K562 (cell line): ENCODE data around the gene TK1. TPM values are rescaled to one million over a fixed set of nuclear protein-coding genes. Genes with fewer than 3 reads are reported as not detected.

Experiments used
- ATAC-seq: fragments of 200-7000 bp; cut with Tn5 transposase; 3 replicates; pipeline ENCODE4 v1.9.1; 2020; ENCODE audit warnings: moderate library complexity
- BruUV-seq: library from RNA; stranded (reverse); fragments of 400-500 nt; replicated peaks from 2 replicates; lab custom pipeline; 2021; lab: Mats Ljungman, UMichigan
- CTCF ChIA-PET: fragments of 300-600 bp; formaldehyde crosslinking; extraction: SDS; loops from one replicate; lab custom pipeline; 2021; ENCODE audit warnings: low intra/inter-chr PET ratio; lab: Yijun Ruan, JAX
- POLR2A ChIA-PET: fragments of 300-600, 350-650 bp; sonication (Branson Sonifier 250); formaldehyde crosslinking; extraction: SDS; loops from one replicate; lab custom pipeline; 2021; ENCODE audit warnings: antibody characterized with exemption, inconsistent platforms; lab: Yijun Ruan, JAX
- DNase-seq, 4 experiments: peaks; one replicate each; pipeline versions ENCODE4 v3.0.0 to v3.0.0-alpha.2; 2011 to 2018; ENCODE audit warnings: low spot score in 3 of 4, mixed read lengths in 3 of 4; ENCODE audit errors: extremely low read depth in 1 of 4
- FAIRE-seq: peaks from 2 replicates; lab custom pipeline; 2011; peaks lifted over from hg19 to GRCh38; lab: Jason Lieb, UNC
- H2AFZ ChIP-seq: 2 replicates; pipeline ENCODE4 v1.6.0; 2011; ENCODE audit warnings: low read depth, low read length, control low read depth, inconsistent platforms
- H3K27ac ChIP-seq: fragments of 200-600 bp; 3 replicates; pipeline ENCODE4 v1.8.0; 2011; ENCODE audit warnings: low read depth, mild to moderate bottlenecking, control low read depth, inconsistent platforms, low read length, moderate library complexity, mixed read lengths; ENCODE audit errors: extremely low read depth
- H3K27me3 ChIP-seq, 2 experiments: fragments of 300-600 bp in 1 of 2; 2 replicates in 1 of 2; 3 replicates in 1 of 2; pipeline versions ENCODE4 v1.6.0 to v1.8.0; 2011; ENCODE audit warnings: inconsistent platforms in 2 of 2, low read length in 2 of 2, mild to moderate bottlenecking in 1 of 2, mixed read lengths in 1 of 2, moderate library complexity in 1 of 2; ENCODE audit not compliant: control insufficient read depth in 2 of 2, insufficient read depth in 2 of 2
- H3K36me3 ChIP-seq: fragments of 300-600 bp; 3 replicates; pipeline ENCODE4 v1.8.0; 2011; ENCODE audit warnings: mild to moderate bottlenecking, low read length, inconsistent platforms; ENCODE audit not compliant: control insufficient read depth, insufficient read depth
- H3K4me1 ChIP-seq, 2 experiments: fragments of 200-600 bp in 1 of 2; replicated peaks in 1 of 2; 2 replicates in 1 of 2; 3 replicates in 1 of 2; pipeline versions ENCODE4 v1.5.1 to v1.8.0; 2011; ENCODE audit warnings: inconsistent platforms in 2 of 2, low read length in 2 of 2, mild to moderate bottlenecking in 1 of 2, mixed read lengths in 1 of 2, moderate library complexity in 1 of 2; ENCODE audit not compliant: control insufficient read depth in 2 of 2, insufficient read depth in 2 of 2
- H3K4me2 ChIP-seq: 2 replicates; pipeline ENCODE4 v1.6.1; 2011; ENCODE audit warnings: low read length, control low read depth, inconsistent platforms, mixed read lengths; ENCODE audit not compliant: insufficient read depth
- H3K4me3 ChIP-seq: fragments of 200-600 bp; sonication (generic), shearing (Covaris generic); 2 replicates; pipeline ENCODE4 v1.5.1; 2016; ENCODE audit warnings: control low read depth, inconsistent platforms
- H3K79me2 ChIP-seq: fragments of 200-600 bp; 3 replicates; pipeline ENCODE4 v1.8.0; 2011; ENCODE audit warnings: low read length, inconsistent platforms; ENCODE audit not compliant: control insufficient read depth, insufficient read depth
- H3K9ac ChIP-seq, 2 experiments: 2 replicates each; pipeline versions ENCODE4 v1.6.0 to v1.6.1; 2011; ENCODE audit warnings: low read depth in 2 of 2, low read length in 2 of 2, control low read depth in 1 of 2, inconsistent platforms in 1 of 2, mild to moderate bottlenecking in 1 of 2, mixed read lengths in 1 of 2; ENCODE audit not compliant: insufficient read depth in 1 of 2
- H3K9me1 ChIP-seq: one replicate; pipeline ENCODE4 v1.6.0; 2011; ENCODE audit warnings: inconsistent platforms, mild to moderate bottlenecking, low read length, moderate library complexity; ENCODE audit not compliant: control insufficient read depth, insufficient read depth
- H3K9me3 ChIP-seq: replicated peaks from 2 replicates; pipeline ENCODE4 v1.5.1; 2011; ENCODE audit warnings: low read depth, low read length, inconsistent platforms; ENCODE audit not compliant: control insufficient read depth, insufficient read depth
- H4K20me1 ChIP-seq: replicated peaks from 2 replicates; pipeline ENCODE4 v1.6.1; 2011; ENCODE audit warnings: low read length, inconsistent platforms, mixed read lengths; ENCODE audit not compliant: control insufficient read depth, insufficient read depth
- ARID1B ChIP-seq: fragments of 450-650 bp; IDR thresholded peaks from 2 replicates; pipeline ENCODE4 v1.6.1; 2016; ENCODE audit warnings: antibody characterized with exemption, mild to moderate bottlenecking, inconsistent platforms
- CBX1 ChIP-seq: sonication (generic); IDR thresholded peaks from 2 replicates; pipeline ENCODE4 v1.6.1; 2016; ENCODE audit warnings: antibody characterized with exemption, low read depth, mild to moderate bottlenecking
- ETV1 ChIP-seq: fragments of 450-650 bp; conservative IDR thresholded peaks from 2 replicates; pipeline ENCODE4 v1.6.1; 2016; ENCODE audit warnings: missing genetic modification characterization, control low read depth, low read depth, missing compliant biosample characterization
- HDAC2 ChIP-seq: fragments of 450-650 bp; IDR thresholded peaks from 2 replicates; pipeline ENCODE4 v1.6.1; 2016; ENCODE audit warnings: mild to moderate bottlenecking
- POLR2AphosphoS5 ChIP-seq: IDR thresholded peaks from 2 replicates; pipeline ENCODE4 v1.6.1; 2011; ENCODE audit warnings: mild to moderate bottlenecking, low read depth, low read length, moderate library complexity; ENCODE audit not compliant: control insufficient read depth, insufficient read depth
- TAL1 ChIP-seq: fragments of 450-650 bp; IDR thresholded peaks from 2 replicates; pipeline ENCODE4 v1.6.1; 2016; ENCODE audit warnings: mild to moderate bottlenecking
- WGBS: fragments of 100-300 bp; shearing (Covaris generic); methylation state at CpG from one replicate; pipeline ENCODE4 v1.1.6; 2016; ENCODE audit warnings: low coverage, mixed read lengths; ENCODE audit not compliant: insufficient coverage; ENCODE audit errors: missing lambda C conversion rate; 5-methylcytosine and 5-hydroxymethylcytosine counted together
- in situ Hi-C: fragments of 300-500 bp; cut with MboI; formaldehyde crosslinking; loops from 4 replicates; pipeline ENCODE4 v1.15.0; 2018; ENCODE audit warnings: inconsistent platforms, mixed read lengths
- intact Hi-C: fragments of 100-400 bp; cut with micrococcal nuclease; formaldehyde crosslinking; loops from 2 replicates; pipeline ENCODE4 v1.14.2; 2022
- polyA plus RNA-seq, 8 experiments: library from polyadenylated mRNA; depleted of rRNA in 4 of 8; stranded (reverse) in 5 of 8; unstranded in 3 of 8; fragments of >200 nt; fragmentation: Nextera tagmentation in 2 of 8; fragmentation: Illumina TruSeq in 1 of 8; extraction: Ambion mirVana in 2 of 8; extraction: Trizol in 1 of 8; gene quantifications; 2 replicates each; pipeline versions ENCODE4 v1.2.1 to v1.2.3, GENCODE V29; 2011 to 2014; ENCODE audit warnings: inconsistent platforms in 1 of 8, missing spikeins in 1 of 8
- total RNA-seq, 7 experiments: library from RNA; depleted of rRNA in 6 of 7; stranded (reverse); fragments of >200 nt in 6 of 7; fragmentation: Illumina TruSeq in 2 of 7; extraction: Trizol in 2 of 7; gene quantifications; 2 replicates each; pipeline versions ENCODE4 v1.2.1 to v1.2.3, GENCODE V29; 2011 to 2021; ENCODE audit warnings: low replicate concordance in 1 of 7
- TF ChIP-seq, protein P1 (sequence below): fragments of 200-800 bp; sonication (Bioruptor generic); IDR thresholded peaks from 2 replicates; pipeline ENCODE4 v1.6.1; 2017; ENCODE audit warnings: missing genetic modification characterization, missing compliant biosample characterization
- TF ChIP-seq, protein P2 (sequence below): sonication (generic); formaldehyde crosslinking; IDR thresholded peaks from 2 replicates; pipeline ENCODE4 v1.8.0; 2022; ENCODE audit warnings: mild to moderate bottlenecking, missing genetic modification reagents
- TF ChIP-seq, protein P3 (sequence below), 2 experiments: fragments of 450-650 bp in 1 of 2; sonication (generic) in 1 of 2; formaldehyde crosslinking in 1 of 2; IDR thresholded peaks in 1 of 2; conservative IDR thresholded peaks in 1 of 2; 2 replicates each; pipeline versions ENCODE4 v1.6.1 to v1.8.1; 2016 to 2023; ENCODE audit warnings: mild to moderate bottlenecking in 2 of 2, moderate library complexity in 2 of 2, inconsistent platforms in 1 of 2, missing genetic modification reagents in 1 of 2
- TF ChIP-seq, protein P4 (sequence below): sonication (generic); formaldehyde crosslinking; IDR thresholded peaks from 2 replicates; pipeline ENCODE4 v1.9.0; 2022; ENCODE audit warnings: mild to moderate bottlenecking, missing genetic modification reagents

The TK1 gene
- total and polyA plus RNA-seq, 9 of the 15 experiments (the other 6 are each of a cell fraction or from before 2014, with no cell fraction given): 8.4 to 280 (median 103) TPM

DNA sequence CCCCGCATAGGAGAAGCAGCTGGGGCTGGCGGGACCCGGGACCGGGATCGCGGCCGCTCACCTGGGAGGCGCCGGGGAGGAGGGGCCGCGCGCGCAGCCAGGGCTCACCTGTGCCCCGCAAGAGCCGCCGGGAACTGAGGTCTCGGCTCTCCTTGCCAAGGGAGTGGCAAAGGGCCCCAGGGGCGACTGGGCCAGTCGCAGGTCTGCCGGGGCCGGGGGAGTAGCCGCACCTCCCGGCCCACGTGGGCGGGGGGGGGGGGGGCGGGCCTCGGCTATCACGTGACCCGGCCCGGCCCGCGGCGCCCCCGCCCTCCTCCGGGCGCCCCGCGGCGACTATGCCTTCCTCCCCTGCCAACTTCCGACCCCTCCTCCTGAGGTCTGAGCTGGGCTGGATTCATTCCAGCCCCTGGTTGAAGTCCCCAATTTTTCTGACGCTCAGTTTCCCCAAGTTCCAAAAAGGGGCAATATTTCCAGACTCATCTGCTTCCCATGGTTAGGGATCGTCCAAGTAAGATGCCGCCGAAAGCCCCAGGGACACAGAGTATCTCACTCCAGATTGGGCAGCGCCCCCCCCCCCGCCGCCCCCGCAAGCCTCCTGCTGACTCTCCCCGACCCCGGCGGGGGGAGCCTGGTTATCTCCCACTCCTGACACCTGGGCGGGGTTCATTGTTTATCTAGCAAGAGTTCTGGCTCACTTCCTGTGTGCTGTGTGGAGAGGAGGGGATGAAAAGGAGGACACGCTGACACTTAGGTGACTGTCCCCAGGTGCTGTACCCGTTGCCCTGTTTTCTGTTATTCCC is 58.1 kb downstream of the TK1 start, which contains the start of gene TMC6:
Gene TMC6 (minus strand): TSS at position 205 of the 800 bp plus-strand sequence. CDS start 1,923 bp downstream, outside the sequence.
- ChIA-PET POLR2A (interaction anchor here (0.6 to 2.2 kb wide), 11 partner anchors 8 to 251 kb away, joined by 3 to 14 read pairs (median 3); partner anchors contain the start of genes AFMID and TK1), CTCF (no interaction called here)
- Histone ChIP-seq H3K27ac (peak within 1 kb of the TSS; percentile 81), H3K9me1 (no peaks in the 10 kb centered on the region), H3K9ac (peak within 1 kb of the TSS; percentile 82 to 95), H3K4me1 (peaks cover 32 to 92% of the 10 kb centered on the region in 2 experiments), H3K36me3 (peaks cover 34% of the 10 kb centered on the region; the same call in 2 of the 3 replicates), H4K20me1 (no peaks in the 10 kb centered on the region; the same call in 1 of the 2 replicates), H3K79me2 (peaks cover 67% of the 10 kb centered on the region), H3K9me3 (no peaks in the 10 kb centered on the region), H3K4me3 (peak within 1 kb of the TSS; percentile 98), H3K4me2 (peak within 1 kb of the TSS; percentile 81), H2AFZ (peak within 1 kb of the TSS; percentile 95), H3K27me3 (no peaks in the 10 kb centered on the region)
- peak; percentile 75 for ATAC-seq
- BruUV-seq: no TSS peak
- DNase-seq: peak; percentile 93 to 99 (median 96)
- intact Hi-C loops: loop anchor here (1.0 to 5.0 kb wide), 2 partner anchors 12 to 39 kb away; partner anchors contain the start of gene SYNGR2
- in situ Hi-C loops: no loop called here
- peak; percentile 100 for FAIRE-seq
- under 1% methylated on average over 19 of the region's 54 CpGs for WGBS
- TF ChIP-seq, protein P1, sequence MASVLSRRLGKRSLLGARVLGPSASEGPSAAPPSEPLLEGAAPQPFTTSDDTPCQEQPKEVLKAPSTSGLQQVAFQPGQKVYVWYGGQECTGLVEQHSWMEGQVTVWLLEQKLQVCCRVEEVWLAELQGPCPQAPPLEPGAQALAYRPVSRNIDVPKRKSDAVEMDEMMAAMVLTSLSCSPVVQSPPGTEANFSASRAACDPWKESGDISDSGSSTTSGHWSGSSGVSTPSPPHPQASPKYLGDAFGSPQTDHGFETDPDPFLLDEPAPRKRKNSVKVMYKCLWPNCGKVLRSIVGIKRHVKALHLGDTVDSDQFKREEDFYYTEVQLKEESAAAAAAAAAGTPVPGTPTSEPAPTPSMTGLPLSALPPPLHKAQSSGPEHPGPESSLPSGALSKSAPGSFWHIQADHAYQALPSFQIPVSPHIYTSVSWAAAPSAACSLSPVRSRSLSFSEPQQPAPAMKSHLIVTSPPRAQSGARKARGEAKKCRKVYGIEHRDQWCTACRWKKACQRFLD (CRISPR knock-in tag): peak; percentile 55
- TF ChIP-seq POLR2AphosphoS5 (peak; percentile 91), ETV1 (tag) (peak; percentile 87), HDAC2 (no peak), ARID1B (peak; percentile 94), CBX1 (peak; percentile 86), TAL1 (peak; percentile 81)
- TF ChIP-seq, protein P2, sequence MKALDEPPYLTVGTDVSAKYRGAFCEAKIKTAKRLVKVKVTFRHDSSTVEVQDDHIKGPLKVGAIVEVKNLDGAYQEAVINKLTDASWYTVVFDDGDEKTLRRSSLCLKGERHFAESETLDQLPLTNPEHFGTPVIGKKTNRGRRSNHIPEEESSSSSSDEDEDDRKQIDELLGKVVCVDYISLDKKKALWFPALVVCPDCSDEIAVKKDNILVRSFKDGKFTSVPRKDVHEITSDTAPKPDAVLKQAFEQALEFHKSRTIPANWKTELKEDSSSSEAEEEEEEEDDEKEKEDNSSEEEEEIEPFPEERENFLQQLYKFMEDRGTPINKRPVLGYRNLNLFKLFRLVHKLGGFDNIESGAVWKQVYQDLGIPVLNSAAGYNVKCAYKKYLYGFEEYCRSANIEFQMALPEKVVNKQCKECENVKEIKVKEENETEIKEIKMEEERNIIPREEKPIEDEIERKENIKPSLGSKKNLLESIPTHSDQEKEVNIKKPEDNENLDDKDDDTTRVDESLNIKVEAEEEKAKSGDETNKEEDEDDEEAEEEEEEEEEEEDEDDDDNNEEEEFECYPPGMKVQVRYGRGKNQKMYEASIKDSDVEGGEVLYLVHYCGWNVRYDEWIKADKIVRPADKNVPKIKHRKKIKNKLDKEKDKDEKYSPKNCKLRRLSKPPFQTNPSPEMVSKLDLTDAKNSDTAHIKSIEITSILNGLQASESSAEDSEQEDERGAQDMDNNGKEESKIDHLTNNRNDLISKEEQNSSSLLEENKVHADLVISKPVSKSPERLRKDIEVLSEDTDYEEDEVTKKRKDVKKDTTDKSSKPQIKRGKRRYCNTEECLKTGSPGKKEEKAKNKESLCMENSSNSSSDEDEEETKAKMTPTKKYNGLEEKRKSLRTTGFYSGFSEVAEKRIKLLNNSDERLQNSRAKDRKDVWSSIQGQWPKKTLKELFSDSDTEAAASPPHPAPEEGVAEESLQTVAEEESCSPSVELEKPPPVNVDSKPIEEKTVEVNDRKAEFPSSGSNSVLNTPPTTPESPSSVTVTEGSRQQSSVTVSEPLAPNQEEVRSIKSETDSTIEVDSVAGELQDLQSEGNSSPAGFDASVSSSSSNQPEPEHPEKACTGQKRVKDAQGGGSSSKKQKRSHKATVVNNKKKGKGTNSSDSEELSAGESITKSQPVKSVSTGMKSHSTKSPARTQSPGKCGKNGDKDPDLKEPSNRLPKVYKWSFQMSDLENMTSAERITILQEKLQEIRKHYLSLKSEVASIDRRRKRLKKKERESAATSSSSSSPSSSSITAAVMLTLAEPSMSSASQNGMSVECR (CRISPR knock-in tag): peak; percentile 81; the same call in 1 of the 2 replicates
- TF ChIP-seq, protein P3, sequence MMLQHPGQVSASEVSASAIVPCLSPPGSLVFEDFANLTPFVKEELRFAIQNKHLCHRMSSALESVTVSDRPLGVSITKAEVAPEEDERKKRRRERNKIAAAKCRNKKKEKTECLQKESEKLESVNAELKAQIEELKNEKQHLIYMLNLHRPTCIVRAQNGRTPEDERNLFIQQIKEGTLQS (IDR thresholded peaks at IDR 0.05): peak; percentile 65
- TF ChIP-seq, protein P3 (CRISPR knock-in tag; conservative IDR thresholded peaks at IDR 0.05): no peak
- TF ChIP-seq, protein P4, sequence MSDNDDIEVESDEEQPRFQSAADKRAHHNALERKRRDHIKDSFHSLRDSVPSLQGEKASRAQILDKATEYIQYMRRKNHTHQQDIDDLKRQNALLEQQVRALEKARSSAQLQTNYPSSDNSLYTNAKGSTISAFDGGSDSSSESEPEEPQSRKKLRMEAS (CRISPR knock-in tag): 0 out of 2 replicates have a peak, but pooled peaks have one; percentile 9
